HFF-Myc (cell line): ENCODE results near the gene STXBP5L.
"Not testable (repeated sequence)": the region's sequence is repeated elsewhere in the genome, so short reads cannot be mapped to it uniquely, and the experiment has no call there.

Experiments used
- DNase-seq: peaks from one replicate; pipeline ENCODE4 v3.0.0-alpha.2; 2011; ENCODE audit warnings: low read depth; ENCODE audit errors: extremely low read depth
- H3K4me3 ChIP-seq: replicated peaks from 2 replicates; pipeline ENCODE4 v1.5.1; 2011; ENCODE audit warnings: low read depth, mild to moderate bottlenecking, control low read depth, low read length
- TF ChIP-seq, protein P1 (sequence below): IDR thresholded peaks from 2 replicates; pipeline ENCODE4 v1.5.1; 2012; ENCODE audit warnings: mild to moderate bottlenecking, low read depth, low read length, control low read depth; ENCODE audit errors: missing control alignments

STXBP5L gene

DNA sequence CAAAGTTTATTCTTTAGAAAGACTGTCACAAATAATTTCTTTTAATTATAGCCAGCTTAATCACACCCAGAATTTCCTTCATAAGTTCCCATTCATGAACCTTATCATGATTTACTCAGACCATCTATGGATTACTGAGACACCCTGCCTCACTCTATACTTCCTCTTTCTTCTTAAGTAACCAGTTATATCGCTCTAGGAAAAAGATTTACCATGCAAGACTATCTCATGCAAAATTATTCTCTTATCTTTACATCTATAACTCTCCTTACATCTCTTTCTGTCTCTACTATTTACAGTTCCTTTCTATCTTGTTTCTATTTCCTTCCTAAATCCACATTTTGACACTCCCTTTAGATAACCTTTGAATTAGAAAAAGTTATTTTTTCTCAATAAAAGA lies 321.0 kb downstream of the STXBP5L start:
- TF ChIP-seq, protein P1, sequence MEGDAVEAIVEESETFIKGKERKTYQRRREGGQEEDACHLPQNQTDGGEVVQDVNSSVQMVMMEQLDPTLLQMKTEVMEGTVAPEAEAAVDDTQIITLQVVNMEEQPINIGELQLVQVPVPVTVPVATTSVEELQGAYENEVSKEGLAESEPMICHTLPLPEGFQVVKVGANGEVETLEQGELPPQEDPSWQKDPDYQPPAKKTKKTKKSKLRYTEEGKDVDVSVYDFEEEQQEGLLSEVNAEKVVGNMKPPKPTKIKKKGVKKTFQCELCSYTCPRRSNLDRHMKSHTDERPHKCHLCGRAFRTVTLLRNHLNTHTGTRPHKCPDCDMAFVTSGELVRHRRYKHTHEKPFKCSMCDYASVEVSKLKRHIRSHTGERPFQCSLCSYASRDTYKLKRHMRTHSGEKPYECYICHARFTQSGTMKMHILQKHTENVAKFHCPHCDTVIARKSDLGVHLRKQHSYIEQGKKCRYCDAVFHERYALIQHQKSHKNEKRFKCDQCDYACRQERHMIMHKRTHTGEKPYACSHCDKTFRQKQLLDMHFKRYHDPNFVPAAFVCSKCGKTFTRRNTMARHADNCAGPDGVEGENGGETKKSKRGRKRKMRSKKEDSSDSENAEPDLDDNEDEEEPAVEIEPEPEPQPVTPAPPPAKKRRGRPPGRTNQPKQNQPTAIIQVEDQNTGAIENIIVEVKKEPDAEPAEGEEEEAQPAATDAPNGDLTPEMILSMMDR: no peak
- no peak for DNase-seq
- no peak overlapping the region for H3K4me3 ChIP-seq

DNA sequence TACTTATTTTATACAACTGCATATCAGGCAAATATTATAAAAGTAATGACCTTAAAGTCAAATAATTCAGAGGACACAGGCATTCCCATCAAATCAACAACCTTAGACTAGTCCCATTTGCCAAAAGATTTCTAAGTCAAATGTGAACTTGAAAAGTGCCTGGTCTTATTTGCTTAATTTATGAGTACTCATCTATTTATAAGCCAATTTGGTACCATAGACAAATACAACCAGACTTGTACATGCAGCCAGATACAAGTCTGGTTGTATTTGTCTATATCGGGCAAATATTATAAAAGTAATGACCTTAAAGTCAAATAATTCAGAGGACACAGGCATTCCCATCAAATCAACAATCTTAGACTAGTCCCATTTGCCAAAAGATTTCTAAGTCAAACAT lies 322.2 kb downstream of the STXBP5L start:
- not testable (repeated sequence) for H3K4me3 ChIP-seq, DNase-seq

DNA sequence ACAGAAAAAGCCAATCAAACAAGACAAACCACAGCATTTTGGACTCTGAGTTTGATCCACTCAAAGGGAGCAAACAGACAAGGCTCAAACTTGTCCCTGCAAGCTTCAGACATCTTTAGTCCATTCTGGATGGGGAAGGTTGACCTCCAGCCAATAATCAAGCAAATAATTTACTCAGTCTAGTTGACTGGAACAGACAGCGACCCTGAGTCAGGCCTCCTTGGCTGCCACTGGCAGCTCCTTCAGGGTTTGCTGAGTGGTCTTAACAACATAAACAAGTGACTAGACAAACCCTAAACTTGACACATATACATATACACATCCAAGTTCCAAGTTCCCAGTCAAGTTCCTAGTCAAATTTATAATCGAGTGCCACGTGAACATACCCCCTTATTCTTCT lies 323.9 kb downstream of the STXBP5L start:
- TF ChIP-seq, protein P1: no peak
- DNase-seq: no peak

DNA sequence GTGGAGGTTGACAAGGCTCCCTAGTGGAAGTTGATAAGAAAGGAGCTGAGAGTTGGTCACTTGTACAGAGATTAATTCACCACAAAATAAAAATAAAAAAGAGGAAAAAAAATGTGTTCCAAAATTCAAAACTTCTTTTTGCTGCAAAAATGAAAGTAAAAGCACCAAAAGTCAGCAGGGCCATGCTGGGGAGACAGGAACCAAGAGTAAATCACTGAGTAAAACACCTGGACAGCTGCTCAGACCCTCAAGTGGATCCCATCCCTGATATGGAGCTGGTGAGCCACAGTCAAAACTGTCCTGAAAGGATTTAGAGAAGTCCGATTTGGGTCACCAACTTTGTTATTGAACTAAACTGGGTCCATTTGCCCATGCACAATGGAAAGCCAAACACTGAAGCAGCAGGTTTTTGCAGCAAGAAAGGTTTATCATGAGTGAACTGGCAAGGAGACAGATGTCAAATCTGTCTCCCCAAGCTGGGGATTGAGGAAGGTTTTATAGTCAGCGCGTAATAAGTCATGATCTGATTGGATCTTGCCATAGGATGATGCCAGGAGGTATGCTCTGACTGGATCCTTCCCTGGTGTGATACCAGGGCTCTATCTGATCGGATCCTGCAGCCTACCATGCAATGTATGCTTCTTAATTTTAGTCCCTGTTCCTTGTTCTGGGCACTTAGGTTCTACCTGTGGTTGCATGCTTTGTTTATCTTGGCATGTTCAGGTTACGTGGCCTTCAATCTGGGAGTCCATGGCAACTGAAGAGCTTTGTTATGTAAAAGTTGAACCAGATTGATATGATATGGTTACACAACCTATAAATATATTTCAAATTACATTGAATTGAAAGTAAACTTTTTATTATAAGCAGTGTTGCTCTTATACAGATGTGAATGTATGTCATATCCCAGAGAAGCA lies 324.6 kb downstream of the STXBP5L start:
- TF ChIP-seq, protein P1: no peak
- DNase-seq: no peak
- no peak overlapping the region for H3K4me3 ChIP-seq

More for the DNA sequence above, 323.9 kb downstream of the STXBP5L start:
- no peak overlapping the region for H3K4me3 ChIP-seq

DNA sequence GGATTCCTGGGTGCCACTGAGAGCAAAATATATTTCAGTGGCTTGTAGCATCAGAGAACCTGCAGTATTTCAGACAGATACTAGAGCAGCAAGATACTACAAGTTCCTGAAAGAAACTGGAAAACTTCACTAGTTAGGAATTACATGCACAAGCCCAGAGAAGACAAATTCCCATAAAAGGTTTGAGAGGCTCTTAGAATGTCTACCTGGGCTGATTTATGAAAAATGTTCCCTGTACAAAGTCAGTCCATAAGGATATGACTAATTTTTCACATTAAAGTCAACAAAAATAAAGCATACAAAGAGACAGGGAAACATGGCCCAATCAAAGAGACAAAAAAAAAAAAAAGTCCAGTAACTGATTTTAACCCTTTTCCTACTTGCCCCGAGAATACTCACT lies 335.2 kb downstream of the STXBP5L start:
- no peak for DNase-seq
- TF ChIP-seq, protein P1: no peak
- H3K4me3 ChIP-seq: no peak overlapping the region

DNA sequence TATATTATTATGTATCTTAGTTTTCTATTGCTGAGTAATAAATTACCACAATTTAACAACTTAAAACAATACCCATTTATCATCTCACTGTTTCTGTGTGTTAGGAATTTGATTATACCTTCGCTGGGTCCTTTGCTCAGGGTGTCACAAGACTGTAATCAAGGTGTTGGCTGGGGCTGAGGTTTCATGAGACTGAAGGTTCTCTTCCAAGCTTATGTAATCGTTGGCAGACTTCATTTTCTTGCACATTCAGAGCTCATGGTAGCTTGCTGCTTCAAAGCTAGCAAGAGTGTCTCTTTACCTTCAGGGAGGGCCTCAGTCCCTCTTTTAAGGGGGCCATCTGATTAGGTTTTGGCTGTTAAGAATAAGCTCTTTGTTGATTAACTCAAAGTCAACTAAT lies 344.7 kb downstream of the STXBP5L start:
- DNase-seq: no peak
- TF ChIP-seq, protein P1: no peak
- no peak overlapping the region for H3K4me3 ChIP-seq

DNA sequence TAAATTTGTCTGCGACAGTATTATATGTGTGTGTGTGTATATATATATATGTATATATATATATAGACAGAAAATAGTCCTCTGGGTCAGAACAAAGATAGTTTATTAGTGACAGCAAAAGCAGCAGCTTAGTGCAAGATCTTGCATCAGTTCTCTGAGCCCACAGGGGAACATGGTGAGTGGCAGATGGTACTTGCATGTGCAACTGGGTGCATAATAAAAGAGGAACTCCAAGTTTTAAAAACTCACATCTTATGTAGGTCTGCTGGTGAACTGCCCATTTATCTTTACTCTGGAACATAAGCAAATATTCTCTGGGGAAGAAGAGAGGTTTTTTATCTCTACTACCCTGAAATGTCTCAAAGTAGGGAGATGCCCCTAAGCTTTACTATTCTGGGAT lies 361.4 kb downstream of the STXBP5L start:
- no peak overlapping the region for H3K4me3 ChIP-seq
- DNase-seq: no peak
- TF ChIP-seq, protein P1: no peak
